GM12878 (cell line): ENCODE results near the gene CDC42BPB.

ENCODE experiments used
- ETV6 ChIP-seq, 2 experiments: fragments of 450-650 bp in 1 of 2; IDR thresholded peaks in 1 of 2; conservative IDR thresholded peaks in 1 of 2; 2 replicates each; pipeline ENCODE4 v1.6.1; 2014; ENCODE audit warnings: antibody characterized with exemption in 1 of 2, borderline replicate concordance in 1 of 2, low read depth in 1 of 2, mild to moderate bottlenecking in 1 of 2, moderate library complexity in 1 of 2
- EZH2 ChIP-seq: IDR thresholded peaks from 2 replicates; pipeline ENCODE4 v1.6.1; 2012; ENCODE audit warnings: low read depth, mild to moderate bottlenecking, control low read depth, inconsistent platforms, low read length, borderline replicate concordance; ENCODE audit not compliant: control insufficient read depth
- MXI1 ChIP-seq: fragments of 150-350 bp; IDR thresholded peaks from 2 replicates; pipeline ENCODE4 v1.6.1; 2011; ENCODE audit warnings: low read depth, mild to moderate bottlenecking, inconsistent platforms, low read length, improper control_type of control experiment
- POLR2AphosphoS2 ChIP-seq: IDR thresholded peaks from 2 replicates; pipeline ENCODE4 v1.6.1; 2011; ENCODE audit warnings: low read depth, mild to moderate bottlenecking, low read length, improper control_type of control experiment, moderate library complexity
- POLR2AphosphoS5 ChIP-seq: IDR thresholded peaks from 2 replicates; pipeline ENCODE4 v1.6.1; 2011; ENCODE audit warnings: mild to moderate bottlenecking, low read length, inconsistent platforms
- RFX5 ChIP-seq: IDR thresholded peaks from 2 replicates; pipeline ENCODE4 v1.6.1; 2011; ENCODE audit warnings: low read depth, low read length, improper control_type of control experiment
- SPI1 ChIP-seq: IDR thresholded peaks from 2 replicates; pipeline ENCODE4 v1.6.1; 2011; ENCODE audit warnings: low read depth, mild to moderate bottlenecking, low read length, moderate library complexity, borderline replicate concordance; ENCODE audit not compliant: insufficient read depth
- TF ChIP-seq, protein P1 (sequence below): IDR thresholded peaks from 2 replicates; pipeline ENCODE4 v1.6.1; 2012; ENCODE audit warnings: mild to moderate bottlenecking, low read depth, low read length

DNA sequence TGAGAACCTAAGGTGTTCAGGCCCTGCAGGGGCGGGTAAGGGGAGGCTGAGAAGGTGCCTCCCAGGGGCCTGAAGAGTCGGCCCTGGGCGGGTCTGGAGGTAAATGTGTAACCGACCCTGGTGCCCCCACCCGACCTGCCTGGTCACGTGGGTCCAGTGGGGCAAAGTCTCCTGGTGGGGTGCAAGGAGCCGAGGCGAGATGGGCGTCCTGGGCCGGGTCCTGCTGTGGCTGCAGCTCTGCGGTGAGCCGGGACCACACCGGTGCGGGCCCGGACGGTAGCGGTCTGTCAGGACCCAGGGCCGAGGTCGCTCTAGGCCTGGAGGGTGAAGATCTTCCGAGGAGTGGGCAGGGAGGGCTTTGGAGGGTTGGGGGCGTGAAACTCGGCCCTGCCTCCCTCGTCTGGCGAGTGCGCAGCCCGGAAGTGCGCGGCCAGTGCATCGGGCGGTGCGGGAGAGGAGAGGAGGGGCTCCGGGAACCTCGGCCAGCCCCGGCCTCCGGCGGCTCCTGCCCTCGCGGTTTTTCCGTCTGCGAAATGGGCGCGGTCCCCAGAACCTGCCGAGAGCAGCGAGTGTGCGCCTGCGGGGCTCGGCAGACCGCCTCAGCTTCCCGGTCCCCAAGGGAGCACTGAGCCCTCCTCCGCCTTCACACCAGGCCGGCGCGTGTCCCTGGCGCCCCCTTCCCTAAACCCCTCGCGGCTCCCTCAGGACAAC is 134.7 kb downstream of the CDC42BPB start, which contains the start of gene AMN:
- TF ChIP-seq, protein P1, sequence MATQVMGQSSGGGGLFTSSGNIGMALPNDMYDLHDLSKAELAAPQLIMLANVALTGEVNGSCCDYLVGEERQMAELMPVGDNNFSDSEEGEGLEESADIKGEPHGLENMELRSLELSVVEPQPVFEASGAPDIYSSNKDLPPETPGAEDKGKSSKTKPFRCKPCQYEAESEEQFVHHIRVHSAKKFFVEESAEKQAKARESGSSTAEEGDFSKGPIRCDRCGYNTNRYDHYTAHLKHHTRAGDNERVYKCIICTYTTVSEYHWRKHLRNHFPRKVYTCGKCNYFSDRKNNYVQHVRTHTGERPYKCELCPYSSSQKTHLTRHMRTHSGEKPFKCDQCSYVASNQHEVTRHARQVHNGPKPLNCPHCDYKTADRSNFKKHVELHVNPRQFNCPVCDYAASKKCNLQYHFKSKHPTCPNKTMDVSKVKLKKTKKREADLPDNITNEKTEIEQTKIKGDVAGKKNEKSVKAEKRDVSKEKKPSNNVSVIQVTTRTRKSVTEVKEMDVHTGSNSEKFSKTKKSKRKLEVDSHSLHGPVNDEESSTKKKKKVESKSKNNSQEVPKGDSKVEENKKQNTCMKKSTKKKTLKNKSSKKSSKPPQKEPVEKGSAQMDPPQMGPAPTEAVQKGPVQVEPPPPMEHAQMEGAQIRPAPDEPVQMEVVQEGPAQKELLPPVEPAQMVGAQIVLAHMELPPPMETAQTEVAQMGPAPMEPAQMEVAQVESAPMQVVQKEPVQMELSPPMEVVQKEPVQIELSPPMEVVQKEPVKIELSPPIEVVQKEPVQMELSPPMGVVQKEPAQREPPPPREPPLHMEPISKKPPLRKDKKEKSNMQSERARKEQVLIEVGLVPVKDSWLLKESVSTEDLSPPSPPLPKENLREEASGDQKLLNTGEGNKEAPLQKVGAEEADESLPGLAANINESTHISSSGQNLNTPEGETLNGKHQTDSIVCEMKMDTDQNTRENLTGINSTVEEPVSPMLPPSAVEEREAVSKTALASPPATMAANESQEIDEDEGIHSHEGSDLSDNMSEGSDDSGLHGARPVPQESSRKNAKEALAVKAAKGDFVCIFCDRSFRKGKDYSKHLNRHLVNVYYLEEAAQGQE, result no peak
- TF ChIP-seq POLR2AphosphoS2 (no peak), MXI1 (no peak), EZH2 (no peak), SPI1 (no peak), RFX5 (no peak), ETV6 (conservative IDR thresholded peaks at IDR 0.05 in 1 of 2, IDR thresholded peaks at IDR 0.05 in 1 of 2; ENCODE audit: borderline replicate concordance in 1 of 2, low read depth in 1 of 2) (no peak), POLR2AphosphoS5 (no peak)
